Pons (tissue), 1 donor: ENCODE measurements around the gene POMT2.
"Not testable (repeated sequence)": the region's sequence is repeated elsewhere in the genome, so short reads cannot be mapped to it uniquely, and the experiment has no call there.

Source experiments
- DNase-seq: peaks from one replicate; pipeline ENCODE4 v3.0.0-alpha.2; 2016; ENCODE audit warnings: low spot score

Gene POMT2

GRCh38 chr14:77320238-77320935, at the start of gene POMT2:
Gene POMT2, minus strand, starts transcription at chr14:77320883. Its CDS starts 202 bp downstream, at chr14:77320681.
- peak; percentile 92 for DNase-seq

DNA sequence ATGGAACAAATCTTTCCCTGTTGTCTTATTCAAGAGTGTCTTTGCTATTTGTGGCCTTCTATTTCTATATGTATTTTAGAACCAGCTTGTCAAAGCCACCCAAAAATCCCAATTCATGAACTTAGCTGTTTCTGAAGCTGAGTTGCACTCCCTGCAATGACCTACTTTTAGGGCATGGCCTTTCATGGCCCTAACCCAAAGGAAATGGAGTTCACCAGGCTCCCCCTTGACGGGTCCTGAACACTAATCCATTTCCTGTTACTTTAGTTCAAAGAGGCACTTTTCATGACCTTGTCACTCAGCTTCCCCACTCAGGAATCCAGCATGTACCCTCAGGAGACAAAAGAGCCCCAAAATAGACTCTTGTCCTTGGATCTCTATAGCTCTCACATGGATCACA, 48.6 kb upstream of the POMT2 start:
- no peak for DNase-seq

DNA sequence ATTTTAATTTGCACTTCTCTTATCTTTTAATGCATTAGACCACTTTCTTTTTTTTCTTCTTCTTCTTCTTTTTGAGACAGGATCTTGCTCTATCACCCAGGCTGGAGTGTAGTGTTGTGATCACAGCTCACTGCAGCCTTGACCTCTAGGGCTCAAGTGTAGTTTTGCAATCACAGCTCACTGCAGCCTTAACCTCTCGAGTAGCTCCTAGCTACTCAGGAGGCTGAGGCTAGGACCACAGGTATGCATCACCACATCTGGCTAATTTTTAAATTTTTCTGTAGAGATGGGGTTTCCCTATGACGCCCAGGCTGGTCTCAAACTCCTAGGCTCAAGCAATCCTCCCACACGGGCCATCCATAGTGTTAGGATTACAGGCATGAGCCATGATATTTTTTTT, 43.5 kb upstream of the POMT2 start:
- DNase-seq = no peak

DNA sequence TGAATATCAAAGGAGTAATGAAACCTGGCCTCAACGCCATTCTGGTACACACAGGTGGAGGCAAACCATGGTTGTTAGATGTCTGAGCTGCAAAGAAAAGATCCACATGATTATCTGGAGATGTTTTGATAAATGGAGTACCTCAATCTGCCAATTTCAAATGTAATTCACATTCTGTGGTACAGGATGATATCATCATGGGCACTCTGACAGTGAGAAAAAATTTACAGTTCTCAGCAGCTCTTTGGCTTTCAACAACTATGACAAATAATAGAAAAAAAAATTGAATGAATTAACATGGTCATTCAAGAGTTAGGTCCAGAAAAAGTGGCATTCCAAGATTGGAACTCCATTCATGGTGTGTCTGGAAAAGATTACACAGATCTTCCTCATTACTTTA, 38.9 kb upstream of the POMT2 start:
- no peak for DNase-seq

- DNase-seq = no peak
Observed at GRCh38 chr14:77356899-77357298, 36.2 kb upstream of the POMT2 start.

- DNase-seq = no peak
Observed at GRCh38 chr14:77355811-77356210, 35.1 kb upstream of the POMT2 start.

- DNase-seq = peak; percentile 92
Observed at GRCh38 chr14:77353469-77354141, 32.9 kb upstream of the POMT2 start.

GRCh38 chr14:77347751-77348150, 27.1 kb upstream of the POMT2 start:
- no peak for DNase-seq

- DNase-seq = no peak
Observed at GRCh38 chr14:77346495-77346894, 25.8 kb upstream of the POMT2 start.

DNA sequence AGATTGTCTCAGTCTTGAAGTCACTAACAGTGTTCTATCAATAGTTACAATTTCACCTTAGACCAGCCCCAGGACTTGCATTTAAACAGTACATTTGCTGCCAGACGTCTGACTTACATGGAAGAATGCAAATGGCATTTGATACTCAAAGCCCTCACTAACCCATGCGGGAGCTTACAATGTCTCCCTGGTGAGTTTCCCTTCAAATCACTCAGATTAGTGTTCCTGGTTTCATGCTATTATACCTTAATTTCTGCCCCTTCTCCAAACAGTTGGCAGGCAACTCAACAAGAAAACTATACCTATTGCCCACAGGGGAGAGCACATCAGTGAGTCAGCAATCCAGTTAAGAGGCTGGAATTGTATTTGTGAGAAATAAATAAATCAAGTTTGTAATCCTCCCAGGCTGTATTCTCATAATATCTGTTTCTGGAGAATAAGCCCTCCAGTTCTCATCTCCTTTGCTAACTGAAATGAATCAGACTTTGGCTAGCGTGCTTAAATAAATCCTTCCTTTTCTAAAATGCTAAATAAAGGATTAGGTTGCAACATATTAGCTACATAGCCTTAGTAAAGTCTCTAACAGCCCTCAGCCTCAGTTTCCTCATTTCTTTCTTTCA, 23.8 kb upstream of the POMT2 start:
- no peak for DNase-seq

- no peak for DNase-seq
Observed at GRCh38 chr14:77343662-77344061, 23.0 kb upstream of the POMT2 start.

GRCh38 chr14:77342726-77343397, 22.2 kb upstream of the POMT2 start:
- no peak for DNase-seq

- DNase-seq = no peak
Observed at GRCh38 chr14:77340389-77340788, 19.7 kb upstream of the POMT2 start.

DNA sequence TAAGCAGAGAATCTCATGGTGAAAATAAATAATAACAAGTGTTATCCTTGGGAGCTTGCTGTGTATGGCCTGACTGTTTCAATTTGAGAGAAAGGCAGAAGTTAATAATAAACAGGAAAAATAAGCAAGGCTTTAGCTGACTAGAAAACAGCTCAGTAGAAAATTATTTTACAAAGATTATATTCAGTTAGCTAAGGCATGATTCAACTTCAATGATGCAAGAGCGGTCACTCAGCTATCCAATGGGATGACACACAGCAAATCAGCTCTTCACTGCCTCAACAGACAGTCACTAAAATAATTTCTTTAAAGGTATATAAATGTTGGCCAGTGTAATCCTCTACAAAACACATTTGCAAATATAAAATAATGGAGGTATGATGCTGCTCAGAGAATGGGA, 18.7 kb upstream of the POMT2 start:
- DNase-seq = no peak

DNA sequence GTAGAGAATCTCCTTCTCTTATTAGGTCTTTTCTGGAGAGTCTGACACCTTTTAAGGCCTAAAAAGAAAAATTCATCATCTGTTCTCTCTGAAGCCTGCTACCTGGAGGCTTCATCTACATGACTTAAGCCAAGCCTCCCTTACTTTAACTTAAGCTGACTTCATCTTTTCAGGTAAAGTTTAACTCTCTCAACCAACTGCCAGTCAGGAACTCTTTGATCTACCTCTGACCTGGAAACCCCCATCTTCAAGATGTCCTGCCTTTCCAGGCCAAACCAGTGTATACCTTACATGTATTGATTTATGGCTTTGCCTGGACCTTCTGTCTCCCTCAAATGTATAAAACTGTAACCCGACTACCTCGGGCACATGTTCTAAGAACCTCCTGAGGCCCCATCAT, 17.6 kb upstream of the POMT2 start:
- DNase-seq = no peak

DNA sequence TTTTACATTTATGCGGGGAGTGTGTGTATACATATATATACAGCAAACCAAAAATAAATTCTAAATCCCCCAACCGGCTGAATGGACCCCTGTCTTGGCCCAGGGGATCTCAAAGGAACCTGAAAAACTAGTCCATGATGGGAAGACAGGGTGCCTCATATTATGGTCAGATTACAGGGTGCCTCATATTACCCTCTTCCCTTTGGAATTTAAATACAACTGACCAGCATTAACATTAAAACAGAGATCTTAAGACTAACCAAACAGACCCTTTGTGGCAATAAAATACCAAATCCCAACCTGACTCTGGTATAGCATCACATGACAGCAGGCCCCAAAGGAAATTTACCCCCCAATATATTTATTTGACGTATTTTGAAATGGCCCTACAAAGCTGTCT, 17.2 kb upstream of the POMT2 start:
- no peak for DNase-seq

GRCh38 chr14:77337255-77337654, 16.6 kb upstream of the POMT2 start:
- not testable (repeated sequence) for DNase-seq

- no peak for DNase-seq
Observed at GRCh38 chr14:77335576-77335975, 14.9 kb upstream of the POMT2 start.

DNA sequence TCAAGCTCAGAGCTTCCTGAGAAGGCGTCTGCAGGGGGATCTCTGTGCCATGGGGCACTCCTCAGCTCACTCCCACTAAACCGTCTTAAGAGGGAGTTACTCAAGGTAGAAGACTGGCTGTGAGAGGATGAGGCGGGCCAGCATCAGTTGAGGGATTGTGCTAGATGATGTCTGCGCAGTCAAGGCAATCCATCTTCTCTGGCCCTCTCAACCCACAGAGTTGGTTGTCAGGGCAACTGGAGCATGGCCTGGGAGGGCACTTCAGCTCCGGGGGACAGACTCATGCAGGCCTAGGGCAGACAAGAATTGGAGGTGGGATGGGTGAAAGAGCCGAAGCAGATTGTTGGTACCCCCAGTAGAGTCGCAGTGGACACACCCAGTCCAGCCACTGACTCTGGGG, 9.2 kb upstream of the POMT2 start:
- no peak for DNase-seq

DNA sequence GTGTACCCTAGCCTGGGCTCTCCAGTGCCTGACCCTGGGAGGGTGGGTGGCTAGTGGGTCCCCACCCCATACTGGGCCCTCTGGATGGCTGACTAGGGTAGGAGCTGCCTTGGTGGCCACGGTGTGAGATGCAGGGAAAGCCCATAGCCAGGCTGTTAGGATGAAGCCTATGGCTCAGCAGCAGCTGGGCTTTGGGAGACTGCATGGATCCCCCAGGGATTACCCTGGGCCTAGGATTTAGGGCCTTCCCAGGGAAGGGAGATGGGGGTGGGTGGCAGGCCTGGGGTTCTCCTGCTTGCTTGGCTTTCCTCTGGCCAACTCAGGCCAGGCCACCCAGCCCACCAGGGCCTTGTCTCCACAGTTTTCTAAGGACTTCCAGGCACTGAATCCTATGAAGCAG, 6.4 kb upstream of the POMT2 start:
- DNase-seq = no peak

DNA sequence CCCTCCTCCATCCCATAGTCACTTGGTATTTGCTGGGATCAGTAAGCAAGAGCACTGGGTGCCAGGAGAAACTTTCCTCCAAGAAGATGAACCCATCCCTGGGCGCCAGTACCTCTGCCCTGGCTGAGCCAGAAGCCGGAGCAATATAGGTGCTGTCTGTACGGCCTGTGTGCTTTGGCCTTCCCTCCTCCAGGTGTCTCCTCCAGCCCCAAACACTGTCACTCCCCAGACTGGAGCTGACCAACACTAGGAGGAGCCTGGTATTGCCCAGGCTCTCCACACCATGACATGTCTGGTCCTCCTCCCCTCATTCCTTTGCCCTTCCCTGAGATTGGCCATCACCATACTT, 5.0 kb upstream of the POMT2 start:
- no peak for DNase-seq

DNA sequence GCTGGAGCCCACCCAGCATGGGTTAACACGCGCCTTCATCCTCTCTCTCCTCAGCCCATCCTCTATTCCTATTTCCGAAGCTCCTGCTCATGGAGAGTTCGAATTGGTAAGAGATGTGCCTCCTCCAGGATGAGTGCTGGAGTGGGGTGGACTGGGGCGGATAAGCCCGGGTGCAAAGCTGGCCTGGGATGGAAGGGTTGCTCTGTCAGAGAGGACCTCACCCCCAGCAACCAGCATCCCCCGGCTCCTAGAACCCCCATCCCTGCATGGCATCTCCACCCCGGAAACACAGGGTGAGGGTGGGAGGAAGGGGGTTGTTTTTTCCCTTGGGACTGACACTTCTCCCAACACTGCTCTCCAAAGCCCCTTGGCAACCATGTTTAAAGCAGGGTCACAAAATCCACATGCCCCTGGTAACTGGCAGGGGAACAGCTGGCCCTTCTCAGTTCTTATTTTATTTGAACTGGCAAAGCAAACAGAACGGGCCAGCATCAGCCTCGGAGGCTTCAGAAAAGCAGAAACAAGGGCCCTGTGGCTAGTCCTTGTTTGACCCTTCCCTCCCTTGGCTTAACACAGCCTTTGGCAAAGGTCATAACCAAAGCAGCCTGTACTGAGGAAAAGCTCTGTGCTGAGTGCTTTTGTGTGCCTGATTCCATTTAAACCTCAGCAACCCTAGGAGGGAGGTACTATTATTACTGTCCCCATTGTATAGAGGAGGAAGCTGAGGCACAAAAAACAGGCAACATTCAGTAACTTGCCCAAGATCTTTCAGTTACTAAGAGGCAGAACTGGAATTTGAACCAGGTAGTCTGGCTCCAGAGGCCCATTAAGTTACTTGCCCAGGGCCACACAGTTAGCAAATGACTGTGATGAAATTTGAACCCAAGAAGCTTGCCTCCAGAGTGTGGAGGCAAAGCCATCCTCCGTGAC, 4.4 kb upstream of the POMT2 start:
- DNase-seq = no peak
